NCI-H69 (cell line): ENCODE measurements around the gene DNAH17.
"Not testable (repeated sequence)": the region's sequence is repeated elsewhere in the genome, so short reads cannot be mapped to it uniquely, and the experiment has no call there.

Source experiments
- DNase-seq: peaks from one replicate; lab custom pipeline; 2025; lab: John Stamatoyannopoulos, UW

The DNAH17 gene

DNA sequence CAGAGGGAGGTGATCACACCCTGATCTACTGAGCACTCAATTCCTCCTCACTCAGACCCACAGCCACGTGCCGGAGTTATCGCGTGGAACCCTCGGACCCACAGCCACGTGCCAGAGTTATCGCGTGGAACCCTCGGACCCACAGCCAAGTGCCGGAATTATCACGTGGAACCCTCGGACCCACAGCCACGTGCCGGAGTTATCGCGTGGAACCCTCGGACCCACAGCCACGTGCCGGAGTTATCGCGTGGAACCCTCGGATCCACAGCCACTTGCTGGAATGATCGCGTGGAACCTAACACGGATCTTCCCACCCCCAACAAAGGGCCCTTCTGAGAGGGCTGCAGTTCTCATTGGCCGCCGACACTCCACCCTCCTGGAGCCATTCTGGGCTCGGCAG is 101.0 kb downstream of the DNAH17 start:
- no peak for DNase-seq

DNA sequence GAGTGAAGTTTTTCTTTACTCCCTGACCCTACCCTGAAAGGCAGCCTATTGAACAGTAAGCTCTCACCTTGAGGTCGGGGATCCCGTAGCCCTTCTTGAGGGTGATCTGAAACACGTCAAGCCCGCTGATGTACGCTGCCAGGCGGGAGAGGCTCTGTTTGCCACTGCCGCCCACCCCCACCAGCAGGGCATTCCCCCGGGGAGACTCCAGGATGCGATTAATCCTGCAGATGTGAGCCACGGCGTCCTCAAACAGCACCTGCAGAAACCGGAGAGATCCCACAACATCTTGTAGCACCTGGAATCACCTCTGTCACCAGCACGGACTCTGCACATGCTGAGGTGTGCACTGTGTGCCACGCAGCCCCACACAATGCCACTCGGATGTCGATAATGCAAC is 102.0 kb downstream of the DNAH17 start:
- no peak for DNase-seq

DNA sequence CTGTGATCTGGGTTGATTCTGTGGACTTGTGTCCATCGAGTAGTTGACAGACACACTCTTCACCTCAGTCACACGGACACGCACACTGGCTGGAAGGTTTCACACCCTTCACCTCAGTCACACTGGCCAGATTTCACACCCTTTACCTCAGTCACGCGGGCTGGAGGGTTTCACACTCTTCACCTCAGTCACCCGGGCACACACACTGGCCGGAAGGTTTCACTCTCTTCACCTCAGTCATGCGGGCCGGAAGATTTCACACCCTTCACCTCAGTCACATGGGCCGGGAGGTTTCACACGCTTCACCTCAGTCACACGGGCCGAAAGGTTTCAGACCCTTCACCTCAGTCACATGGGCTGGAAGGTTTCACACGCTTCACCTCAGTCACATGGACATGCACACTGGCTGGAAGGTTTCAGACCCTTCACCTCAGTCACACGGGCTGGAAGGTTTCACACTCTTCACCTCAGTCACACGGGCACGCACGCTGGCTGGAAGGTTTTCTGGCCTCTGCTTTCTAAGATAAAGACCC is 102.5 kb downstream of the DNAH17 start:
- no peak for DNase-seq

DNA sequence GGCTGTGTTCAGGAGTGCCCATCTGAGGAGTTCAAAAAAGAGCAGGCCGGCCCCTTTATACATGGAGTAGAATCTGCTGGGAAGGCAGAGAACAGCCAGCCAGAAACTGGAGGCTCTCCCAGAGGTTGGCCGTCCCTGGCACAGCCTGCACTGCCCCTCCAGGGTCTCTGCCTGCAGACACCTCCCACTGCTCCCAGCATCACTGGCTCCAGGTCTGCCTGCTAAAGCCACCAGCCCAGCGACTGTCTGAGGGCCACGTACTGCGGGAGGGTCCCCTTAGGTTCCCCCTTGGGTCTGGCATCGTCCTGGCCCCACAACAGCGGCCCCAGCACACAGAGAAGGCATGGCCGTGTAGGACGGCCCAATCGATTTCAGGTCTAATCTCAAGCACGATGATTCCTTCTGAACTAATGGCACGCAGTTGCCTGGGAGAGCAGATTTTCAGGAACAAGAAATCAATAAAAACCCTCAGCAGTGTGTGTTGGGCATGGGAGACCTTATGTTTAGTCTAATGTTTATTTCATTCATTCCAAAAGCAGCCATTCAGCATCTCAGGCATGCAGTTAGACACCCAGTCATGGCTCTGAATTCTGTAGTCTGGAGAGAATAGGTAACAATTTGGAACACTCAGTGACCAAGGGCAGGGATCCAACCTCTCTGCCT is 103.1 kb downstream of the DNAH17 start:
- DNase-seq = no peak

DNA sequence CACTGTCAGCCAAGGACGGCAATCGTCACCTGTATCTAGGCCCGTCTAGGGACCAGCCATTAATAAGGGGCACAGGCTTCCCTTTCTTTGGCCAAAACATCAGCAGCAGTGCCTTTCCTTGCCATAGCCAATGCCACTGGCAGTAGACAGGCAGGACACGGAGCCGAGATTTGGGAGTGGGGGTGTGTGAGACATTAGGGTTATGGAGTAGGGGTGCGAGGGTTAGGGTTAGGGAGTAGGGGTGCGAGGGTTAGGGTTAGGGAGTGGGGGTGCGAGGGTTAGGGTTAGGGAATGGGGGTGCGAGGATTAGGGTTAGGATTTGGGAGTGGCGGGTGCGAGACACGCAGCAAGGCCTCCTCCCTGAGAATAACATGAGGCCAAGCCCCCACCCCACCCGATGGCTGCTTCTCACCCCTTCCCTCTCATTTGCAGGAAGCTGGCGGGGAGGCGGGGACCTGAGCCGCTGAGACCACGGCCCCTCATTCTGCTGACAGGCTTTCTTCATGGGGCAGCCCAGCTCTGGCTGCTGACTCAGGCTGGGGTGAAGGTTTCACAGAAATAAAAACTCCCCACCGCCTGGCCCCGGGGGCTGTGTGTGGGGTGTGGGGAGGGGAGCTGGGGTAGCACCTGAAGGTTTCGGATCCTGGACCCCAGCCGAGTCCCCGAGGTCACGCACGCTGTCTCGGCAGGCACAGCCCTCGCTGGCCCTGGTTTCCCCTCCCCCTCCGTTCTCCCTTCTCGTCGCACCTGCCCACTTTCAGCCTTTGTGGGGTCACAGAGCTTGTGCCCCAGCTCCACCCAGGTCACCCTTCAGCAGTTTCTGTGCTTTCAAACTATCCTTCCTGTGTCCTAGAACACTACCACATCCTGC is 104.9 kb downstream of the DNAH17 start:
- DNase-seq = no peak

DNA sequence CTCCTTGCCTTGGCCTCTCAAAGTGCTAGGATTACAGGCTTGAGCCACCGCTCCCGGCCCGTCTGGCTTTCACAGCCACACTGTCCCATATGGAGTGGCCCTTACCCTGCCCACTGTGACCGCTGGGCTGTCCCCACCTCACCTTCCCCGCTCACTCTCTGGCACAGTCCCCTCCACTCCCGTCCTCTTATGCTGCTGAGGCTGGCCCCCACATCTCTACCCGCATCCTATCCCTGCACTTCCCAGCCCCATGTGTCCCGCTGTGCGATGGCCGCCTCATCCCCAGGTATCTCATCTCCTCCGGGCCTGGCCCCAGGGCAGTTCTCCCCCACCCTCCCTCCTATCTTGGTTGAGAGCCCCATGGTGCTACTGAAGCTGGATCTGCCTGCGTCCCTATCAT is 105.6 kb downstream of the DNAH17 start:
- no peak for DNase-seq

DNA sequence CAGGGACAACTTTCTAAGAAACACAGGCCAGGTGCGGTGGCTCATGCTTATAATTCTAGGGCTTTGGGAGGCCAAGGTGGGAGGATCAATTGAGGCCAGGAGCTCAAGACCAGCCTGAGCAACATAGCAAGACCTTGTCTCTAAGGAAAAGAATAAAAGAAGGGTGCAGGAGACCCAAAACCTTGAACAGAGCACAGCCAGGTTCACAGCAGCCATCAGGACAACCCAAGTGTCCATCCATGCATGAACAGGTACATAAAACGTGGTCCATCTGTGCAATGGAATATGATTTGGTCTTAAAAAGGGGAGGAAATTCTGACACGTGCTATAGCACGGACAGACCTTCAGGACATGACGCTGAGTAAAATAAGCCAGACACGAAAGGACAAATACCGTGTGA is 107.8 kb downstream of the DNAH17 start:
- DNase-seq = no peak

DNA sequence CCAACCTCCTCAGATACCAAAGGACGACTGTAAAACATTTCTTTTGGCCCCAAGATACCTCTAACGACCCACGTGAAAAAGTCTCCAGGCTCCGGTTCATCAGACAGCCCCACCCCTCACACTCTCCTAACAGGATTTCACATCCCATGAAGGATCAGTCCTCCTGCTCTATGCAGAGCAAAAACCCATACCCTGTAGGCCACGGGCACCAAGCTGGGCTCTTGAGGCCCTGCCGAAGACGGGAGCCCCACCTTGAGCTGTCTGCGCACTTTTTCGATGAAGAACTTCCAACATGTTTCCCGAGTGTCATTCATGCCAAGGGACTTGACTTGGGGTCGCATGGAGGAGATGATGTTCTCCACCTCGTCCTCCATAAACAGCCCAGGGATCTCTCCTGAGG is 108.8 kb downstream of the DNAH17 start:
- DNase-seq = no peak

DNA sequence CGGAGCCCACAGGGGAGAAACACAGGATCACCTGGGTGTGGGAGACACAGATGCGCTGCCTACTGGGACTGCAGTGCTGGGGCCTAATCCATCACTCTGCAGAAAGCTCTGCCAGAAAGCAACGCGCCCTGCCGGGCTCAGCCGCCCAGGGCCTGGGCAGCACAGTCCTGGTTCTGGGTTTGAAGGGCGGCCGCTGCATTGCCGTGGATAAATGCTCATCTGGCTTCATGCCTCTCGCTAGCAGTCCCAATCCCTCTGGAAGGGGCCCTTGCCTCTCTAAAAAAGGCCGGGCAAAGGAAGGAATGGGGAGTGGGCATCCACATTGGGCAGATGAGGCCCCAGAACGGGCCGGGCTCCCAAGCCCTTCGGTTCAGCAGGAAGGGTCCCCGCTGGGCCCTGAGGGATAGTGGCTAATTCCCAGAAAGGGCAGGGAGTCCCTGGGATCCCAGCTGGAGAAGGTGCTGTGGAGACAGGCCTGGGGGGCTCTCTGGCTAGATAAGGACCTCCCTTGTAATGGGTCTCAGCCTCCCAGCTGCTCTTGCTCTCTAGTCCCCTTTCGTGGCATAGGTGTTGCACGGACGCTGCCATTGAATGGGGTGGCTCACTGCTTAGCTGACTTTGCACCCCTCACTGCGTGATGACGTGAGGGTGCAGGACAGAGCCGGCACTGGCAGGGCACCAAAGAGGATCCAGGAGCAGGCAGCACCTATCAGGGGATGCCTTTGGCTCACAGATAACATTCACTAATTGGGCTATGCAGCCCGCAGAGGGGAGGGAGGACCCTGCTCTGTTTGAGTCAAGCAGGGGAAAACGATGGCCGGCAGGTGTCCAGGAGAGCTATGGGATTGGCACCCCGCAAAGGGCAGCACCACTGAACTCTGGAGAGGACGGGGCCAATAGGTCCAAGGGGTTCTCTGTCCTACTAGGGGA is 110.1 kb downstream of the DNAH17 start:
- DNase-seq = no peak

DNA sequence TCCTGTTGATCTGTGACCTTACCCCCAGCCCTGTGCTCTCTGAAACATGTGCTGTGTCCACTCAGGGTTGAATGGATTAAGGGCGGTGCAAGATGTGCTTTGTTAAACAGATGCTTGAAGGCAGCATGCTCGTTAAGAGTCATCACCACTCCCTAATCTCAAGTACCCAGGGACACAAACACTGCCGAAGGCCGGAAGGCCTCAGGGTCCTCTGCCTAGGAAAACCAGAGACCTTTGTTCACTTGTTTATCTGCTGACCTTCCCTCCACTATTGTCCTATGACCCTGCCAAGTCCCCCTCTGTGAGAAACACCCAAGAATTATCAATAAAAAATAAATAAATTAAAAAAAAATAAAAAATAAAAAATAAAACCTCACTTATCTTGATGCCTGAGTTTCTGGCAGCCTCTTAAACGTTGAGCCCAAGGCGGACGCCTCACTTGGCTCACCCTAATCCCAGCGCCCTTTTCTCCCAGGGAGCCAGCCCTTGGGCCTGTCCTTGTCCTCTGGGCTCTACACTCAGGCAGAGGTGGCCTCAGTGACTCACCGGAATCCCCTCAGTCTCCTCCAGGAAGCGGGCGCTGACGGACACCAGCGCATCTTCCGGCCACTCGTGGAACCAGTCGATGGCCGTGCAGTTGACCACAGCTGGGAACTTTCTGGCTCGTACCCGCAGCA is 110.9 kb downstream of the DNAH17 start:
- DNase-seq = not testable (repeated sequence)

DNA sequence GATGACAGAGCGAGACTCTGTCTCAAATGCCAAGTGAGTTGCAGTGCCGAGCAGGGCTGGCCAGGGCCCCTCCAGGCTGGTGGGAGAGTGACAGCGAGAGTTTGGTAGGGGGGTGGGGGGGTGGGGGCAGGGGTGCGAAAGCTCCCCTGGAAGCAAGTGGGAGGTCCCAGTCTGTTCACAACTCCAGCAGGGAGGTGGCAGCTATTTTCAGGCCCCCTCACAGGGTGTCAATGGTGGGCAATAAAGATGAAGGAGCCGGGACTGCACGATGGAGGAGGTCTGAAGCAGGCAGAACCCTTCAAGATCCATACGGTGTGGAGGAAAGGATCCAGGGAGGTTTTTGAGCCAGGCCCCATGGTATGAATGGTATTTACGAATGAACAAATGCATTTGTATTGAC is 115.0 kb downstream of the DNAH17 start:
- no peak for DNase-seq

DNA sequence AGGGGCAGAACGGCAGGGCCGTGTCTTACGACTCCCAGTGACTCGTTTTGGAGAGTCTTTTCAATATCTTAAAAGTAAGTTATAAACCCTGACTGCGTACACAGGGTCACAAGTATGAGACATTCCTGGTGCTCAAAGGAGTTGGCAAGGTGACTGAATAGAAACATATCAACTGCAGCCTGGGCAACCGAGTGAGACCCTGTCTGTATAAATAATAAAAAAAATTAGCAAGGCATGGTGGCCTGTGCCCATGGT is 115.5 kb downstream of the DNAH17 start:
- DNase-seq = no peak

DNA sequence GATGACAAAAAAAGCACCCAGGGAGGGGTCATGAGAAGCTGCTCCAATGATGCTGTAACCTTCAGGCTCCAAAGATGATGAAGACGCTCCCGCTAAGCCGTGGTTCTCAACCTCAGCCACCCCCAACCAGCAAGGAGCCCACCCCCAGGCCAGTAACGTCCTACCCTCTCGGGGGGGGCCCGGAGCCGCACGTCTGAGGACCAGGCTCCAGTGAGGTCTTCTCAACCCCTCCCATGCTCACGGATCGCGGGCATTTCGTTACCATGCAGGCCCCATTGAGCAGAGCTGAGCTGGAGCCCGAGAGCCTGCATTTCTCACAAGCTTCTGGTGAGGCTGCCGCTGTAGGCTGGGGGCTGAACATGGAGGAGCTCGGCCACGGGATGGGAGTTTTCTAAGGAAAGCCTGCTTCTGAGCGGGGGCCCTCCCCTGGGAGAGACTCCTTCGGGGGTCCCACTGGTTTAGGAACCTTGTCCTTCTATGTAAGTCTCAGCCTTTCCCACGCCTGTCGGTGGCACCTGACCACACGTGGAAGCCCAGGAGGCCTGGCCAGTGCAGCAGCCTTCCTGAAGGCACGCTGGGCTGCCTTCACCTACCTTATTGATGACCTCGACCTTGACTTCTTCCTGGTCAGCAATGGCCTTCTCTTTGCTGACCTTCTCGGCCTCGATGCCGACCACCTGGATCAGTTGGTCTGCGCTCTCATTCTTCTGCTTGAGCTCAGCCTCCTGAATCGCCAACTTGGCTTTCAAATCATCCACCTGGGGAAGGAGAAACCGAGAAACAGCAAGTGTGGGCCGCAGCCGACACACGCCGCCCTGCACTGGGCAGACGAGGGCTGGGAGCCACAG is 116.0 kb downstream of the DNAH17 start:
- DNase-seq = no peak

DNA sequence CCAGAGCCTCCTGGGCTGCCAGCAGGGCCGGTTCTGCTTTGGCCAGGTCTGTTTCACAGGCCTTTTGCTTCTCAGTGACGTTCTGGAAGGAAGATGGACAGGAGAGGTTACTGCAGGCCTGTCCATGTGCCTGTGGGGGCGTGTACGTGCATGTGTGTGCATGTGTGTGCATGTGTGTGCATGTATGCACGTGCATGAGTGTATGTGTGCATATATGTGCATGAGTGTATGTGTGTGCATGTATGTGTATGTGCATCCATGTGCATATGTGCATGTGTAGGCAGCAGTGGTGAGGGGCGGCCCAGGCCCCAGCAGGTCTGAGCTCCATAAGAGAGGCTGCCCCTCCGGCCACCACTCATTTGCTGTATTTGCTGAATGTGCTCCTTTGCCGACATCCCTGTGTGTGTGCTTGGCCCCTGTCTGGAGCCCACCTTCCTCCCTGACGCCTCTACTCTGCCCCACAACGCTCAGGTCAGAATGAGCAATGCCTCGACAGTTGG is 117.0 kb downstream of the DNAH17 start:
- no peak for DNase-seq

DNA sequence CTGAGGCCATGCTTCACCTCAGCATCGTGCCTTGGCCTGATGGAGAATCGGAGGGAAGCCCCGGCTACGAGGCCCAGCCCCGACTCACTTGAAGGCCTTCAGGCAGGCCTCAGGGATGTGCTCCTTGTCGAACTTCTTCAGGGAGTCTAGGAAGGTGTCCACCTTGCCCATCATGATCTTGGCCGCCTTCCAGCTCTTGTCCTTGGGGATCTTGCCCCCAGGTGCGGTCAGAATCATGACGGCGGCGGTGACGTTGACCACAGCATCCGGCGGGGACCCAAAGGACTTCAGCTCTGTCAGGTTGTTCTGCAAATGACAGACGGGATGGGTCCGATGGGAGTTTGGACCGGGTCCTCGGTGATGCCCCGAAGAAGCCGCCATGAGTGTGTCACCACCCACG is 117.5 kb downstream of the DNAH17 start:
- DNase-seq = no peak

DNA sequence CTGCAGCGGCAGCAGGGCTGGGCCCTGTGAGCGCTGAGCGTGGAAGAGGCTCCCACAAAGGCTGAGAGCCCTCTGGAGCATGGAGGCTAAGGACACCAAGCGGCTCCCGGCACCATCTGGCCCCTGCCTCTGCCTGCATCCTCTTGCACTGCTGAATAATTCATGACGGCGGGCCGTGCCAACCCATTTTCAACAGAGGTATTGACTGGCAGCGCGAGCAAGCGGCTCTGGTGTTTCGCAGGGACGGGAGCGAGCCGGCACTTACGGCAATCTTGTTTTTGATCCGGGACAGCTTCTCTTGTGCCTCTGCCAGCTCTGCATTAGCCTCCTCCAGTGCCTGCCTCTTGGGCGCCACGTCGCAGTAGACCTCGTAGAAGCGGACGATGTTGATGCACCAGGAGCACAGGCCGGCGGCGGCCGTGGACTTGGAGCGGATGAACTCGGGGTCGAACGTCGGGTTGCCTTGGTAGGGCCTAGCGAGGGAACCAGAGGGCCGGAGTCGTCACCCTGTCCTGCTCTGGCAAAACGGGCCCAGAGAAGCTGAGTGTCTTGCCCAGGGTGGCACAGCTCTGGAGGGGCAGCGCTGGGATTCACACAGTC is 118.4 kb downstream of the DNAH17 start:
- no peak for DNase-seq

DNA sequence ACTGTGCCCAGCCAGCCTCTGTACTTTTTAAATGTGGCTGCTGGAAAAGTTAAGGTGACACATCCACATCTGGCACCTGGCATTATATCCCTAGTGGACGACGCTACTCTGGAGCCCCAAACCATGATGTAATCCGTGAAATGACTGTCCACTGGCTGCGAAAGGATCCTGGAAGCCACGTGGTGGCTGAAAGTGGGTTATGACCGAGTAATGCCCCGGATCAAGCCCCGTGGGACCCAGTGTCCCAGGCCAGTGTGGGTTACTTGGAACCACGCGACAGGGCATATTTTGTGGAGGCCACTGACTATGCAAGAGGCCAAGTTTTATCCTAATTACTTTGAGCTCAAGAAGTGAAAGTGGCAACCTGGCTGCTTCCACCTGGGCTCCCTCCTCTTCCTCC is 119.1 kb downstream of the DNAH17 start:
- DNase-seq = no peak

DNA sequence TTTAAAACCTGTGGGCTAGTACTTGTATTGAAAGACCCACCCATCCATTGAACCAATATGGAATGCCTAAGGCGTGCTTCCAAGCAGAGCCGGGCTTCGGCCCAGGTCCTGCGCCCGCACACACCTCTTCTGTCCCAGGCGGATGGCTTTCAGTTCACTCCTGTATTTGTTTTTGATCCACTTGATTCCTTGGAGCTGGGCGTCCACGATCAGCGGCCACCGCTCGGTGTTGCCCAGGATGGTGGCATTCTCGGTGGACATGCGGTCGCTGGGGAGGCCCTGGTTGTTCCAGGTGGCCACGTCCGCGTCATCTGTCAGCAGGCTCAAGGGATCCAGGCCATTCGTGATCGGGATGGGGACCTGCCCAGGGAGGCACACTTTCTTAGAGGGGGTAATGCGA is 122.8 kb downstream of the DNAH17 start:
- DNase-seq = no peak

DNA sequence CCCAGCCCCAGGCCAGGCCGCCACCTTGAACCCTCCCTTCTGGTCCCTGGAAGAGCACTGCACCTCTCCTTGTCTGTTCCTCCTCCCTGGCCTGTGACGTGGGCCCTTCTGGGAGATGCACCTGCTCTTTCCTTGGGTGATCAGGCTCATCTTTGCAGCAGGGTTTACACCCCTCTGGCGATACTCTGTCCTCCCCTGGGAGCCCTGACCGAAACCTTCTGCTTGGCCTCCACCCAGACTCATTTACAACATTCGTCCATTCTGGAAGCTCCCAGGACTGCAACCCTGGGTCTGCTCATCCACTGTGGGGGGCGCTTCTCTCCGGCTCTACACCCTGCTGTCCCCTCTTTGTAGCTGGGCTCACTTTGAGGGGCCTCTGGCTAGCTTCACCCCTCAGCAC is 125.4 kb downstream of the DNAH17 start:
- DNase-seq = no peak

DNA sequence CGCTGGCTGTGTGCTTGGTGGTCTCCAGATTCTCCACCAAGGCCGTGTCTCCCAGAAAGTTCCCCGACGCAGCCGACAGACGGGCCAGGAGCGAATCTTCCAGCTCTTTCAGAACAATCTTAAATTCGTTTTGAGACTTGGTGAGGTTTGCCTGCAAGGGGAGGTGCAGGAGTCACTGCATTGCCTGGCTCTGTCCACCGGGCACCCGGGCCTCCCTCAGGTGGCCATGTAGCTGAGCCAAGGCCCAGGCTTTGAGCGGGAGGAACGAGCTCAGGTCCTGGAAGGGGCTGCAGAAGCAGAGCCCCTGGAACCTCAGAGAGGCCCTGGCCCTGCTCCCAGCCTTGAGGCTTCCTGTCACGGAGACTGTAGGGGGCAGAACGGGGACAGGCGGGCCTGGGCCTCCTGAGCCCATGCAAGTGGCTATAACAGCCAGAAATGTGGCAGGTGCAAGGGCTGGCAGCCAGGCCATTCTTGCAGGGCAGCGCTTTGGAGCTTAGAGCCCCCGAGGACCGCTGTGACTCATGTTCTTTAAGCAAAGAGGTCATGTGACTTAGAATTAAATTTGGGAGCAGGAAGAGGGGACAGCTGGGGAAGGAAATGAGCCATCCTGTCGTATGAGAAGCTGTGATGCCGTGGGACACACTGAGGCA is 126.4 kb downstream of the DNAH17 start:
- DNase-seq = no peak
